HEK293T (cell line): ENCODE measurements around the gene GABRA5.

Experiments used
- ARNT ChIP-seq: fragments of 450-650 bp; IDR thresholded peaks from 2 replicates; pipeline ENCODE4 v1.6.1; 2017; ENCODE audit warnings: mild to moderate bottlenecking
- BHLHE40 ChIP-seq: fragments of 450-650 bp; IDR thresholded peaks from 2 replicates; pipeline ENCODE4 v1.6.1; 2016; ENCODE audit warnings: mild to moderate bottlenecking, moderate library complexity, borderline replicate concordance
- FOXK2 ChIP-seq: fragments of 450-650 bp; IDR thresholded peaks from 2 replicates; pipeline ENCODE4 v1.6.1; 2016; ENCODE audit warnings: mild to moderate bottlenecking
- FOXM1 ChIP-seq: fragments of 450-650 bp; IDR thresholded peaks from 2 replicates; pipeline ENCODE4 v1.6.1; 2017; ENCODE audit warnings: mild to moderate bottlenecking, borderline replicate concordance
- HDGF ChIP-seq: fragments of 450-650 bp; IDR thresholded peaks from 2 replicates; pipeline ENCODE4 v1.6.1; 2017; ENCODE audit warnings: antibody characterized with exemption, borderline replicate concordance
- LEF1 ChIP-seq: fragments of 450-650 bp; IDR thresholded peaks from 2 replicates; pipeline ENCODE4 v1.6.1; 2017; ENCODE audit warnings: mild to moderate bottlenecking, borderline replicate concordance
- NFRKB ChIP-seq: fragments of 450-650 bp; IDR thresholded peaks from 2 replicates; pipeline ENCODE4 v1.6.1; 2016; ENCODE audit warnings: mild to moderate bottlenecking, moderate library complexity
- SP1 ChIP-seq: fragments of 450-650 bp; IDR thresholded peaks from 2 replicates; pipeline ENCODE4 v1.6.1; 2017
- SUZ12 ChIP-seq: fragments of 450-650 bp; IDR thresholded peaks from 2 replicates; pipeline ENCODE4 v1.6.1; 2016; ENCODE audit warnings: mild to moderate bottlenecking
- TARDBP ChIP-seq: fragments of 450-650 bp; IDR thresholded peaks from 2 replicates; pipeline ENCODE4 v1.6.1; 2016
- TF ChIP-seq, protein P1 (sequence below): fragments of 450-650 bp; IDR thresholded peaks from 2 replicates; pipeline ENCODE4 v1.6.1; 2016

DNA sequence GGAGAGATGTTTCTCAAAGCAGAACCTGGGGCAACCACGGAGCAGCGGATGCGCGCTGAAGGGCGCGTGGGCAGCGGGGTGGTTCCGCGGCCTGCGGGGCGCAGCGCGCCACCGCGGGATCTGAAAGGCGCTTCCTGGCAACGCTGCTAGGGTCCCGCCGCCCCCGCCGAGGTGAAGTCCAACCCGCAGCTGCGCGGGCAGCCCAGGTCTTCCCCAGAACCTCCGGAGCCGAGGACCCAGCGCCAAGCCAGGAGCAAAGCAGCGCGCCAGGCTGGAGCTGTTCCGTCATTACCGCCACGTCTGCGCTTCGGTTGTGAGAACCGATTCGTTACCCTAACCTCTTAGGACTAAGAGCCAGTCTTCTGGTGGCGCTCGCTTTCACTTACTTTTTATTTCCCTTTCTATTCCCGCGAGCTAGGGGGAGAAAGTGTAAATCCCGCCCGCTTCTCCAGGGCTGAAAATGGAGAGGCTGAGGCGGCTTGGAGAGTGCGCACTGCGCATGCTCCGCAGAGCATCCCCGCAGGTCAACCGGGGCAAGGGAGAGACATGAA lies 100.9 kb downstream of the GABRA5 start:
- TF ChIP-seq BHLHE40 (no peak), FOXK2 (no peak), LEF1 (no peak), ARNT (no peak), NFRKB (no peak), SP1 (no peak), SUZ12 (no peak), FOXM1 (no peak), TARDBP (no peak), HDGF (no peak)
- TF ChIP-seq, protein P1, sequence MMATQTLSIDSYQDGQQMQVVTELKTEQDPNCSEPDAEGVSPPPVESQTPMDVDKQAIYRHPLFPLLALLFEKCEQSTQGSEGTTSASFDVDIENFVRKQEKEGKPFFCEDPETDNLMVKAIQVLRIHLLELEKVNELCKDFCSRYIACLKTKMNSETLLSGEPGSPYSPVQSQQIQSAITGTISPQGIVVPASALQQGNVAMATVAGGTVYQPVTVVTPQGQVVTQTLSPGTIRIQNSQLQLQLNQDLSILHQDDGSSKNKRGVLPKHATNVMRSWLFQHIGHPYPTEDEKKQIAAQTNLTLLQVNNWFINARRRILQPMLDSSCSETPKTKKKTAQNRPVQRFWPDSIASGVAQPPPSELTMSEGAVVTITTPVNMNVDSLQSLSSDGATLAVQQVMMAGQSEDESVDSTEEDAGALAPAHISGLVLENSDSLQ: no peak
